Right lobe of liver (tissue), 6 donors: Measurements from ENCODE around the gene TICAM2. TPM values are rescaled to one million over a fixed set of nuclear protein-coding genes. Genes with fewer than 3 reads are reported as not detected.
A peak's percentile ranks its signal among the peaks of the same experiment; 100 is the strongest.

Source experiments
- ATAC-seq, 4 donors: fragments of 200-7000 bp; cut with Tn5 transposase; one replicate each; pipeline ENCODE4 v1.9.1; 2020; ENCODE audit warnings: mild to moderate bottlenecking in 4 of 4, moderate library complexity in 4 of 4
- DNase-seq, 3 donors: peaks; one replicate each; pipeline ENCODE4 v3.0.0-alpha.2; 2020
- H3K27ac ChIP-seq, 3 donors: fragments of 200-600 bp; one replicate each; pipeline ENCODE4 v1.8.0; 2022
- H3K27me3 ChIP-seq, 2 donors: fragments of 200-600 bp; one replicate each; pipeline ENCODE4 v1.8.0; 2022
- H3K36me3 ChIP-seq, 4 donors: fragments of 200-600 bp; sonication (generic) in 1 of 4; one replicate each; pipeline versions ENCODE4 v1.5.1 to v1.8.0; 2017 to 2022; ENCODE audit warnings: control low read depth in 1 of 4
- H3K4me1 ChIP-seq, 4 donors: fragments of 200-600 bp; sonication (generic) in 1 of 4; one replicate each; pipeline versions ENCODE4 v1.5.1 to v1.8.0; 2017 to 2022; ENCODE audit warnings: control low read depth in 1 of 4
- H3K4me3 ChIP-seq, 3 donors: fragments of 200-600 bp; one replicate each; pipeline ENCODE4 v1.8.0; 2022
- H3K9me3 ChIP-seq, 4 donors: fragments of 200-600 bp; sonication (generic) in 1 of 4; one replicate each; pipeline versions ENCODE4 v1.5.1 to v1.8.0; 2017 to 2022; ENCODE audit warnings: control low read depth in 1 of 4
- CTCF ChIP-seq, 4 donors: fragments of 200-600 bp in 3 of 4; fragments of 450-650 bp in 1 of 4; IDR thresholded peaks; one replicate each; pipeline versions ENCODE4 v1.5.1 to v1.8.0; 2016 to 2022; ENCODE audit warnings: antibody characterized with exemption in 4 of 4, mild to moderate bottlenecking in 2 of 4
- POLR2A ChIP-seq: fragments of 450-650 bp; IDR thresholded peaks from one replicate; pipeline ENCODE4 v1.6.1; 2017; ENCODE audit warnings: antibody characterized with exemption, mild to moderate bottlenecking
- WGBS: methylation state at CpG from one replicate; pipeline ENCODE4 v1.1.6; 2018; ENCODE audit warnings: low coverage, low lambda C conversion rate; ENCODE audit not compliant: insufficient coverage; ENCODE audit errors: missing lambda C conversion rate; 5-methylcytosine and 5-hydroxymethylcytosine counted together
- intact Hi-C, 2 donors: fragments of 100-400 bp; cut with DNase I; formaldehyde crosslinking; loops; one replicate each; pipeline versions ENCODE4 v1.11.2 to v1.14.1; 2022
- total RNA-seq, 6 experiments: library from RNA; depleted of rRNA in 2 of 6; stranded (reverse); fragments of >200 nt in 2 of 6; fragmentation: NEBNext Ultra II Directional in 3 of 6; extraction: Animal tissue kit (Norgen Biotek cat#: 25700) in 3 of 6; gene quantifications; one replicate each; pipeline versions ENCODE4 v1.1.0 to v1.2.4, GENCODE V29; 2016 to 2023
- donor health status: DM: no; HTN: yes; CAD: no.
- donor health status: DM: no; HTN: no; CAD: no.
- donor health status: DM: no; HTN: no; CAD: no.
- donor health status: DM: no; HTN: yes; CAD: no.
- donor health status: DM: no; HTN: yes; CAD: no.

The TICAM2 gene
- total RNA-seq, 6 experiments from 2014 or later: 0.31 to 2.3 (median 2.1) TPM

- no peaks in the 10 kb centered on the region for H3K9me3 ChIP-seq
- intact Hi-C loops: no loop called here
These were observed 7.9 kb downstream of the TICAM2 start for GRCh38 chr5:115594128-115595047.

GRCh38 chr5:115589043-115589442 is 13.2 kb downstream of the TICAM2 start:
- intact Hi-C loops: no loop called here
- WGBS: 77% methylated on average over 3 of the region's 3 CpGs
- no peaks in the 10 kb centered on the region for H3K27me3 ChIP-seq
- no peak for ATAC-seq
- H3K36me3 ChIP-seq: no peaks in the 10 kb centered on the region
- H3K4me3 ChIP-seq: no peak overlapping the region
- no peak for DNase-seq
- H3K27ac ChIP-seq: no peak overlapping the region
- H3K4me1 ChIP-seq: no peaks in the 10 kb centered on the region
- H3K9me3 ChIP-seq: no peaks in the 10 kb centered on the region
- TF ChIP-seq POLR2A (no peak), CTCF (IDR thresholded peaks at IDR 0.05) (no peak)

More at GRCh38 chr5:115594128-115595047, 7.9 kb downstream of the TICAM2 start:
- Histone ChIP-seq H3K27ac (no peak overlapping the region), H3K36me3 (no peaks in the 10 kb centered on the region), H3K4me3 (no peak overlapping the region), H3K4me1 (no peaks in the 10 kb centered on the region), H3K27me3 (no peaks in the 10 kb centered on the region)
- ATAC-seq (no peak), DNase-seq (no peak)
- 73% methylated on average over 1 of the region's 2 CpGs for WGBS
- TF ChIP-seq CTCF (IDR thresholded peaks at IDR 0.05) (no peak), POLR2A (no peak)

- no peaks in the 10 kb centered on the region for H3K36me3 ChIP-seq
- TF ChIP-seq POLR2A (no peak), CTCF (IDR thresholded peaks at IDR 0.05) (no peak)
- H3K4me3 ChIP-seq: no peak overlapping the region
- no peak for DNase-seq
- no peaks in the 10 kb centered on the region for H3K27me3 ChIP-seq
- H3K4me1 ChIP-seq: no peaks in the 10 kb centered on the region
- no peak overlapping the region for H3K27ac ChIP-seq
- WGBS: 90% methylated on average over 4 of the region's 4 CpGs
- intact Hi-C loops: no loop called here
- no peak for ATAC-seq
- H3K9me3 ChIP-seq: no peaks in the 10 kb centered on the region
These were observed 13.6 kb downstream of the TICAM2 start for GRCh38 chr5:115588640-115589039.

GRCh38 chr5:115586525-115587146 is 15.6 kb downstream of the TICAM2 start:
- H3K27me3 ChIP-seq: no peaks in the 10 kb centered on the region
- no peak for DNase-seq
- no peaks in the 10 kb centered on the region for H3K36me3 ChIP-seq
- intact Hi-C loops: no loop called here
- no peak for TF ChIP-seq POLR2A
- peak; percentile 54 to 69 (median 62) for TF ChIP-seq CTCF (IDR thresholded peaks at IDR 0.05)
- H3K9me3 ChIP-seq: no peaks in the 10 kb centered on the region
- no peak overlapping the region for H3K27ac ChIP-seq
- WGBS: 39% methylated on average over 6 of the region's 6 CpGs
- no peak overlapping the region for H3K4me3 ChIP-seq
- peak; percentile 47 to 58 (median 54) for ATAC-seq
- no peaks in the 10 kb centered on the region for H3K4me1 ChIP-seq
